Thymus (tissue), 11 donors: ENCODE measurements around the gene PRLR. TPM values are rescaled to one million over a fixed set of nuclear protein-coding genes. Genes with fewer than 3 reads are reported as not detected.

Source experiments
- DNase-seq, 9 donors: peaks; one replicate each; pipeline ENCODE4 v3.0.0-alpha.2; 2013; ENCODE audit warnings: low spot score in 9 of 9, low read depth in 6 of 9, missing footprints in 1 of 9
- H3K27ac ChIP-seq, 2 donors: one replicate each; pipeline ENCODE4 v1.5.1; 2013; ENCODE audit warnings: control low read depth in 1 of 2, low read depth in 1 of 2, low read length in 1 of 2, mild to moderate bottlenecking in 1 of 2, moderate library complexity in 1 of 2
- H3K27me3 ChIP-seq, 2 donors: one replicate each; pipeline ENCODE4 v1.5.1; 2013; ENCODE audit warnings: low read length in 1 of 2; ENCODE audit not compliant: control insufficient read depth in 2 of 2, insufficient read depth in 1 of 2
- H3K36me3 ChIP-seq, 2 donors: one replicate each; pipeline ENCODE4 v1.5.1; 2013; ENCODE audit warnings: low read length in 1 of 2, mild to moderate bottlenecking in 1 of 2, moderate library complexity in 1 of 2; ENCODE audit not compliant: control insufficient read depth in 2 of 2, insufficient read depth in 2 of 2
- H3K4me1 ChIP-seq, 2 donors: one replicate each; pipeline ENCODE4 v1.5.1; 2013; ENCODE audit warnings: low read length in 2 of 2; ENCODE audit not compliant: control insufficient read depth in 2 of 2, insufficient read depth in 2 of 2
- H3K4me3 ChIP-seq, 2 donors: one replicate each; pipeline ENCODE4 v1.5.1; 2013; ENCODE audit warnings: low read length in 2 of 2, control low read depth in 1 of 2, mild to moderate bottlenecking in 1 of 2
- H3K9me3 ChIP-seq, 2 donors: one replicate each; pipeline ENCODE4 v1.5.1; 2013; ENCODE audit warnings: low read length in 1 of 2, mild to moderate bottlenecking in 1 of 2; ENCODE audit not compliant: control insufficient read depth in 2 of 2, insufficient read depth in 1 of 2
- WGBS: extraction: QIAGEN DNeasy Blood & Tissue Kit; methylation state at CpG from one replicate; pipeline ENCODE4 v1.1.7; 2013; 5-methylcytosine and 5-hydroxymethylcytosine counted together
- polyA plus RNA-seq: library from polyadenylated mRNA; stranded (reverse); fragments of 200-250 nt; gene quantifications from one replicate; pipeline ENCODE4 v1.2.3, GENCODE V29; 2013
- total RNA-seq: library from RNA; stranded (reverse); fragments of 120-200 nt; gene quantifications from one replicate; pipeline ENCODE4 v1.2.4, GENCODE V29; 2013
- donor health status: healthy.

Gene PRLR
- total and polyA plus RNA-seq, 2 donors = 0.75 to 1.7 TPM

GRCh38 chr5:35136386-35136785 lies 93.9 kb downstream of the PRLR start:
- no peaks in the 10 kb centered on the region for H3K36me3 ChIP-seq
- H3K27me3 ChIP-seq = peaks cover 9 to 12% of the 10 kb centered on the region in 2 donors
- no peaks in the 10 kb centered on the region for H3K9me3 ChIP-seq
- H3K4me1 ChIP-seq = peaks cover 0 to 11% of the 10 kb centered on the region in 2 donors
- peak in 2 of 9 donors; percentile 24 to 41 for DNase-seq
- WGBS = 7% methylated on average over 4 of the region's 4 CpGs
- no peak overlapping the region for H3K4me3 ChIP-seq
- no peak overlapping the region for H3K27ac ChIP-seq

GRCh38 chr5:35135239-35135700 lies 95.0 kb downstream of the PRLR start:
- DNase-seq = no peak
- no peaks in the 10 kb centered on the region for H3K9me3 ChIP-seq
- H3K27me3 ChIP-seq = peaks cover 9 to 19% of the 10 kb centered on the region in 2 donors
- 97% methylated on average over 9 of the region's 9 CpGs for WGBS
- H3K27ac ChIP-seq = no peak overlapping the region
- H3K4me1 ChIP-seq = peaks cover 2 to 17% of the 10 kb centered on the region in 2 donors
- no peaks in the 10 kb centered on the region for H3K36me3 ChIP-seq
- no peak overlapping the region for H3K4me3 ChIP-seq

DNA sequence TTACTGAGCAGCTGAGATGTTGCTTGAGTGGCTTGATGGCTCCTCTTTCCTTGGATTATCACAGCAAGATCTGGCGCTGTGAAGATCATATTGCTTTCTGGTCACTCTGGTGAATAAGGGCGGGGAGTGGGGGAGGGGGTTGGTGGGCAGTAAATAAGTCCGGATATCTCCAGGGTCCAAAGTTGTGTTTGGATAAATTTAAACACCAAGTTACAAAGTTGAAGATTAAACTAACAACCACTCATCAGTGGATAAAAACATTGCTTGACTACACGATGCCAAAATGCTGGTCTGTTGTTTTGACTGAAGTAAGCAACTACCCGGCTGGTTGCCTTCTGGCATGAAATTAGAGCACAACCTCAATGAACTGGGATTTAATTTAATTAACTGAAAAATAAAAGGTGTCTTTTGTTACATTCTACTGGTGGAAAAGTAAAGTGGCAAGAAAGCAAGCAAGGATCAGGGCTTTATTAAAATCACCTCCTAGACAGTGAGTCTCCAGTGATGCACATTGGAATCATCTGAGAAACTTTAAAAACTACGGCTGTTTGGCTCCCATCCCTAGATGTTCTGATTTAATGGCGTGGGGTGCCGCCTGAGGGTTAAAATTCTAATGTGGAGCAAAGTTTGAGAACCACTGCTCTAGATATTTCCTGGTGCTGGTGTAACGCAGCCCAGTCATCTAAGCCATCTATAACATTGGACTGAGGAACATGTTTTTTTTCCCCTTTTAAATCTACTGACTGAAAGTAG lies 95.8 kb downstream of the PRLR start:
- peaks cover 2 to 24% of the 10 kb centered on the region in 2 donors for H3K4me1 ChIP-seq
- no peak for DNase-seq
- 96% methylated on average over 9 of the region's 9 CpGs for WGBS

GRCh38 chr5:35133186-35133585 lies 97.1 kb downstream of the PRLR start:
- 99% methylated on average over 2 of the region's 2 CpGs for WGBS

More for the DNA sequence above, 95.8 kb downstream of the PRLR start:
- Histone ChIP-seq H3K27me3 (peaks cover 9 to 21% of the 10 kb centered on the region in 2 donors), H3K9me3 (no peaks in the 10 kb centered on the region), H3K27ac (no peak overlapping the region), H3K4me3 (no peak overlapping the region), H3K36me3 (no peaks in the 10 kb centered on the region)

DNA sequence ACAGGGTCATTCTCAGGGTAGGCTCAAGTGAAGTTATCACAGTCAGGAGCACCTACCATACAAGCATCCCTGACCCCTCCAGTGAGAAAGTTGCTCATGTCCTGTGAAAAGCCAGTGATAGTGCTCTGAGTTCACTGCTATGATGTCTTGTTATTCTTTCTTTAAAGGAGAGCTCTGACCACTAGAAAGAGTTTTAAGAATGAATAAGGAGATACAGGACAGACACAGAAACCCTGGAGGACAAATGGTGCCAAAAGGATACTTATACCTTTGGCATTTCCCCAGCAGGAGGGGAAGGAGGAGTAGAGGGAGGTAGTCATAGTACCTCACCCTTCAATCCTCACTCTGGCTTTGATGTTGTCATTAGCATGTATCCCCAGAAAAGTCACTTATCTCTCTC lies 98.6 kb downstream of the PRLR start:
- H3K27ac ChIP-seq = no peak overlapping the region
- H3K4me1 ChIP-seq = peaks cover 2 to 24% of the 10 kb centered on the region in 2 donors
- no peak for DNase-seq
- no peak overlapping the region for H3K4me3 ChIP-seq
- H3K36me3 ChIP-seq = no peaks in the 10 kb centered on the region
- H3K9me3 ChIP-seq = no peaks in the 10 kb centered on the region
- H3K27me3 ChIP-seq = peaks cover 15 to 37% of the 10 kb centered on the region in 2 donors

More at GRCh38 chr5:35133186-35133585, 97.1 kb downstream of the PRLR start:
- H3K36me3 ChIP-seq = no peaks in the 10 kb centered on the region
- H3K9me3 ChIP-seq = no peaks in the 10 kb centered on the region
- H3K27ac ChIP-seq = no peak overlapping the region
- peaks cover 2 to 24% of the 10 kb centered on the region in 2 donors for H3K4me1 ChIP-seq
- no peak overlapping the region for H3K4me3 ChIP-seq
- no peak for DNase-seq
- peaks cover 9 to 30% of the 10 kb centered on the region in 2 donors for H3K27me3 ChIP-seq

DNA sequence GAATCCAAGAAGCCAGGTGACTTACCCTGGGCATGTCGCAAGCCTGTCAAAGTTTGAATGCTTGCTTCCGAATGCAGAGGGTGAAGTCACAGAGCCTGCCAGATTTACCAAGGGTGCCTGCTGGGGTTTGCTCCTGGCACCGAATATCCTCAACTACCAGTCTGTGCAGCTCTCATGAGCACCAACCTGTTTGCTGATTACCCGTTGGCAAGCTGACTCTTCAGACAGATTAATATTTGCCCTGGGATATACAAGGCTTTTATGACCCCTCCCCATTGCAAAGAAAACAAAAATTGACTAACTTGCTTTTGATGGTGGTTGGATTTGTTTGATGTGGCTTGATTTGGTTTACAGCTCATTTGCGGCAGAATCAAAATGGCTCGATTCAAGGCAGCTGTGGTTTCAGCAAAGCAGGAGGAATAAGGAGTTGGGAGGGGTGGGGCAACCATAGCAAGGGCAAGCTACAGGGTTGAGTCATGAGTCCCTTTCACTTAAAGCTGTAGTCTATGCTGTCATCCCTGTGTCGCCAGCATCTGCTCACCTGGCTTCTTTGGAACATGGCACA lies 100.3 kb downstream of the PRLR start:
- peak; percentile 4 to 80 (median 43) for DNase-seq
- H3K36me3 ChIP-seq = no peaks in the 10 kb centered on the region
- peaks cover 12 to 37% of the 10 kb centered on the region in 2 donors for H3K27me3 ChIP-seq
- H3K27ac ChIP-seq = no peak overlapping the region
- H3K4me1 ChIP-seq = peaks cover 2 to 13% of the 10 kb centered on the region in 2 donors
- H3K9me3 ChIP-seq = no peaks in the 10 kb centered on the region
- H3K4me3 ChIP-seq = no peak overlapping the region
- WGBS = 54% methylated on average over 7 of the region's 7 CpGs

DNA sequence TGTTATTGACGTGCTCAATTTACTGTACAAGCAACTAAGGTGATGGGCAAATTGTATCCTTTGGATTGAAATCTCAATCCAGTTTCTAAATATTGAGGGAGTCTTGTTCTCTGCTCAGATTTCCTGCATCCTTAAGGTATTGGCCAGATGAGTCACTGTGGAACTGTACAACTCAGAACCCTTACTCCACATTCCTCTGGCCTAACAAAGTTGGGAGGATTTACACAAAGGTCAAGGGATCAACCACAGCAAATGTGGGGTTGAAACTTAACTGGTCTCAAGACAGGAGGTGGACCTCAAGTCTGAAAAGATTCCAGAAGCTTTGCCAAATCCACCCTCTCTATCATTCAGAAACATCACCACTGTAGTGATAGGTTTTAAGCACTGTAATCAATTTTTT lies 101.0 kb downstream of the PRLR start:
- DNase-seq = no peak
- H3K27ac ChIP-seq = no peak overlapping the region
- peaks cover 12 to 37% of the 10 kb centered on the region in 2 donors for H3K27me3 ChIP-seq
- H3K4me1 ChIP-seq = peaks cover 2 to 13% of the 10 kb centered on the region in 2 donors
- no peak overlapping the region for H3K4me3 ChIP-seq
- no peaks in the 10 kb centered on the region for H3K9me3 ChIP-seq
- no peaks in the 10 kb centered on the region for H3K36me3 ChIP-seq
- 97% methylated on average over 1 of the region's 1 CpG for WGBS

DNA sequence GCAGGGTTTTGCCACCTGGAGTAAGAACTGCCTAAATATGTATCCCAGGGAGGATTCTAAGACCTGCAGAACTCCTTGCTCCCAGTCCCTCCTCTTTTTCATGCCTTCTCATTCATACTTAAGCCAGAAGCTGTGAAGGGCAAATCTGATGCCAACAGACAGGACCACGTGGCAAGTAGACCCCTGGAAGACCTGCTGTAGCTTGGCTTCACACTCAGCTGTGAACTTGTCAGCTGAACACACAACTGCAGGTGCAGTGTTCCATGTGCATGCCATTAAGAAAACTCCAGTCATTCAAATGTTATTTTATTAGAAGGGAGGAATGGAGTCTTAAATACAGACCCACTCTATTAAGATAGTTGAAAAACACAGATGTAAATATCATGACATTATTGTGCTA lies 103.3 kb downstream of the PRLR start:
- no peak for DNase-seq
- Histone ChIP-seq H3K36me3 (no peaks in the 10 kb centered on the region), H3K27me3 (peaks cover 10 to 37% of the 10 kb centered on the region in 2 donors), H3K9me3 (no peaks in the 10 kb centered on the region), H3K27ac (no peak overlapping the region), H3K4me1 (peaks cover 2 to 13% of the 10 kb centered on the region in 2 donors), H3K4me3 (no peak overlapping the region)
- 82% methylated on average over 1 of the region's 1 CpG for WGBS

GRCh38 chr5:35125746-35126145 lies 104.5 kb downstream of the PRLR start:
- H3K36me3 ChIP-seq = no peaks in the 10 kb centered on the region
- H3K4me1 ChIP-seq = peaks cover 2 to 12% of the 10 kb centered on the region in 2 donors
- H3K27ac ChIP-seq = no peak overlapping the region
- H3K27me3 ChIP-seq = peaks cover 6 to 26% of the 10 kb centered on the region in 2 donors
- no peak for DNase-seq
- 87% methylated on average over 2 of the region's 2 CpGs for whole genome bisulfite sequencing
- H3K9me3 ChIP-seq = no peaks in the 10 kb centered on the region
- no peak overlapping the region for H3K4me3 ChIP-seq
